ENCODE measurements around the gene SORD. TPM values are rescaled to one million over a fixed set of nuclear protein-coding genes. Genes with fewer than 3 reads are reported as not detected.
"Not testable (repeated sequence)": the region's sequence is repeated elsewhere in the genome, so short reads cannot be mapped to it uniquely, and the experiment has no call there.

SORD gene
- total RNA-seq, 1 experiment from 2014 or later: 39.1 TPM

DNA sequence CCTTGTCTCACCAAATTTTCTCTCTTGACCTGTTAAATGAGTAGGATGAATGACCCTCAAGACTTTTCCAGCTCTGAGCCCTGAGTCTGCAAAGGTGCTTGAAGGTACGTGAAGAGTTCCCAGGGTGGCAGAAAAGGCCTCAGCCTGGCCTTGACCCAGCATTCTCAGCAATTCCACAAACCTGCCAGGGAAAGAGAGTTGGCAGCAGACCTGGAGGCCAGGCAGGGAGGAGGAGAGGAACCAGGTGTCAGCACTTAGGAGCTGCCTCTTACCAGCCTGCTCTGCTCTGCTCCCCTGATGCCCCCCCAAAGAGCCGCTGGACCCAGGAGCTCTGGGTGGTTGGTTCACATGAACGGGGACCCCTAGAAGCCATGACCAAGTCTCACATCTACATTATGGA, 57.6 kb downstream of the SORD start:
- DNase-seq, H3K9me3 ChIP-seq, H3K27me3 ChIP-seq, H3K4me3 ChIP-seq, H3K36me3 ChIP-seq: not testable (repeated sequence)

DNA sequence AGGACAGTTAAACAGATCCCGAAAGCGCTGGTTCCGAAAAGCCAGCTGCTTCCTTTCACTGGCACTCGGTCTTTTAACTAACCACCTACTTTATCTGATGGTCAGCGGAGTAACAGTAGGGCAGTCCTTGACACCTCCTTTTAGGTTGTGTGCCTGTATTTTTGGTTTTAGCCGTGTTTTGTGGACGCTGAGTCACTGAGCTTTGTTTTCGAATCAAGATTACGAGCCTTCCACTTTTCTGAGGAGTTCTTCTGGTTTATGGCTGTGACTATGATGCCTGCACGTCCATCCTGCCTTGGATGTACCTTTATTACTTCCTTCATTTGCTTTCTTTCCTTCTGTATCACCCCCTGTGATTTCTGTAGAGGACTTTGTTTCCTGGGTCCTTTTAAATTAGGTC, 59.4 kb downstream of the SORD start:
- not testable (repeated sequence) for H3K4me3 ChIP-seq, H3K36me3 ChIP-seq, H3K9me3 ChIP-seq, DNase-seq, H3K27me3 ChIP-seq

DNA sequence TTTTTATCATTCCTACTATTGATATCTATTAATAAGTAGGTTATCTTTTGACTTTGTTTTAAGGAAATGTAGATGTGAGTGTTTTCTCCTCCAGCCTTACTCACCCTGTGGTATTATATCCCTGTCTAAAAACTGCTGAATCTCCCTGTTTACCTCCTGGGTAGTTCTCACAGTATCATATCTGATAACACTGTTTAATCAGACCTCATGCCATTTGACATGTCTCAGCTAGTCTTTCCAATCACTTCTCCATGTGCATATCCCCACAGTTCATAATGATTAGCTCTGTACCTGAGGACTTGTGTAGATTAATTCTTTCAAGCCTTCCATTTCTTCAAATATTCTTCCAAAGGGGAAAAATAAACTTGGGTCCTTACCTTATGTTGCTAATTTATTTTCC, 60.2 kb downstream of the SORD start:
- no peak for DNase-seq
- peaks cover 5% of the 10 kb centered on the region; the same call in 1 of the 2 replicates for H3K27me3 ChIP-seq
- no peaks in the 10 kb centered on the region for H3K9me3 ChIP-seq
- H3K4me3 ChIP-seq: no peak overlapping the region
- H3K36me3 ChIP-seq: no peaks in the 10 kb centered on the region

DNA sequence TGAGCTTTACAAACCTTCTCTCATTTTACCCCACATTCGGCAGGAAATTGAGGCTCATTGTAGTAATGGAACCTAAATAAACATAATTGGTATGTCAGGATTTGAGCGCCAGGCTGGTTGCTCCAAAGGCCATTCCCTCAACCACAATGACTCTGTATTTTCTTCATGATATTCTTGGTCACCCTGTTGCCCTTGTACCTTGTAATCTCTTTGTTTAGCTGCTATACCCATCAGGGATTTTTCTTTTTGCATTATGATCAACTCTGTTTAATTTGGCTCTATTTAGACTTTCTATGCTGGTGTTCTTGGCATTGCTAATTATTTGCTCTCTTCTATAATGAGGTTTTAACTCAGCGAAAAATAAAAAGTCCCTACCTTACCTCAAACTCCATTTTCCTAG, 61.2 kb downstream of the SORD start:
- Histone ChIP-seq H3K4me3 (no peak overlapping the region), H3K27me3 (peaks cover 5% of the 10 kb centered on the region; the same call in 1 of the 2 replicates), H3K36me3 (no peaks in the 10 kb centered on the region), H3K9me3 (no peaks in the 10 kb centered on the region)
- no peak for DNase-seq

DNA sequence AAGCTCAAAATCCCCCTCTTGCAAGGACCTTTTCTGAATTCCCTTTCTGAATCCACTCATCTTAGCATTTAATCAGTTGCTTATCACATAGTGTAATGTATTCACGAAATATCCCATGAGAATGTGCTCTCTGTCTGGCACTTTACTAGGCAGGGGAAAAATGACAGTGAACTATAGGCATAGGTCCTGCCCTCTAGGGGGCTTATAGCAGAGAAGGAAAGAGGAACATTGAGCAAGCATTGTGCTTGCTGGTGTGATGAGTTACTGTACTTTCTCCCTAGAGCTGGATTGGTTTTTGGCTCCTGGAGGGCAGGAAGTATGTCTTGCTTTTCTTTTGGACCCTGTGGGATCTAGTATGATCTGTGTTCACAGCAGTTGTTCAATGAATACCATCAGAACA, 64.5 kb downstream of the SORD start:
- Histone ChIP-seq H3K36me3 (no peaks in the 10 kb centered on the region), H3K27me3 (peaks cover 5% of the 10 kb centered on the region; the same call in 1 of the 2 replicates), H3K4me3 (no peak overlapping the region), H3K9me3 (no peaks in the 10 kb centered on the region)
- DNase-seq: no peak

DNA sequence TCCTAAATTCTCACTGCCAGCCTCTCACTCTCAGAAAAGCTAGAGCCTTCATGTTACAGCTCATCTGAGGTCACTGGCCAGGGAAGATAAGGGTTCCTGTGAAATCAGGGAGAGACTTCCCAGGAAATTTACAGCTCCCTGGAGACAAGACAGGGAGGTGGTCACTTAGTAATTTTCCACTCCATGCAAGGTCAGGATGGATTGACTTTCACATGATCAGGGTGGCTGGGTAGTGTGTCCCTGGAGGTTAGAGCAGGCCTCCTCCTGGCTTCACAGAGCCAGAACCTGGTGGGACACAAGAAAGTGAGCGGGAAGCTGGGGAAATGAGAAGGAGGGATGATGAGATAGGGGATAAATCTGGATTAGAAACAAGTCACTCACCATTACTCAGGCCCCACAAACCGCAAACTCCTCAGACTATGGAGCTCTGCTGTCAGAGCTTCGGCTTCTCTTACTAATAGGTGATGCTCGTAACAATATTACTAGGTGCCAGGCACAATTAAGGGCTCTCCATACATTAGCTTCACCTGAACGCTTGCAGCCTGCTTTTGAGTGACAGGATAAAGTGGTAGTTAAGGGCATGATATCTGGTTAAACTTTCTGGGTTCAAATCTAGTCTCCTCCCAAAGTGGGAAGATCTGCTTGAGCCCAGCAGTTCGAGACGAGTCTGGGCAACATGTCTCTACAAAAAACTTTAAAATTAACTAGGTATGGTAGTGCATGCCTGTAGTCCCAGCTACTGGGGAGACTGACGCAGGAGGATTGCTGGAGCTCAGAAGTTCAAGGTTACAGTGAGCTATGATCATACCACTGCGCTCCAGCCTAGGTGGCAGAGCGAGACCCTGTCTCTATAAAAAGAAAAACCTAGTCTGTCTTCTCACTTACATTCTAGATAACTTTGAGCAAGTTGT, 66.1 kb downstream of the SORD start:
- Histone ChIP-seq H3K36me3 (no peaks in the 10 kb centered on the region), H3K9me3 (no peaks in the 10 kb centered on the region), H3K4me3 (no peak overlapping the region), H3K27me3 (peaks cover 5% of the 10 kb centered on the region; the same call in 1 of the 2 replicates)
- no peak for DNase-seq

DNA sequence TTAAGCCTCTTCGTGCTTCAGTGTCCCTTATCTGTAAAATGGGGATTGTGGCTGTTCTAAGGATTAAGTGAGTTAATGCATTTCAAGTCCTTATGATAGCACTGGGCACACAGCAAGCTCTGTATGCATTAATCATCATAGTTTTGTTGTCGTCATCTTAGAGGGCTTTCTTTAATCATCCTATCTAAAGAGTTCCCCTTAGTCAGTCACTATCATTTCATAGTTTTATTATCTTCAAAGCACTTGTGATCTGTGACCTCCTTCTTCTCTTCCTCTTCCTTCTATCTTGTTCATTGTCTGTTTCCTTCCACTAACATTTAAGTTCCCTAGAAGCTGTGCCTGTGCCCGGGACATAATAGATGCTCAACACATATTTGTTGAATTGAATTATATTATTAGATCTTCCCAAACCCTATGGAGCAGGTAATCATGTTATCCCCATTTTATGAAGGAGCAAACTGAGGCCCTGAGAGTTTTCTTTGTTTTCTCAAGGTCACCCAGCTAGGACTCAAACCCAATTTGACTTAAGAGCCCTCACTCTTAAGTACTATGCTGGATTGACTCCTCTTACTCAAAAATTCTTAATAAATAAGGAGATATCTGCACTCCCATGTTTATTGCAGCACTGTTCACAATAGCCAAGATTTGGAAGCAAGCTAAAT, 66.8 kb downstream of the SORD start:
- H3K36me3 ChIP-seq: no peaks in the 10 kb centered on the region
- peaks cover 5% of the 10 kb centered on the region; the same call in 1 of the 2 replicates for H3K27me3 ChIP-seq
- no peak for DNase-seq
- H3K9me3 ChIP-seq: no peaks in the 10 kb centered on the region
- H3K4me3 ChIP-seq: no peak overlapping the region

DNA sequence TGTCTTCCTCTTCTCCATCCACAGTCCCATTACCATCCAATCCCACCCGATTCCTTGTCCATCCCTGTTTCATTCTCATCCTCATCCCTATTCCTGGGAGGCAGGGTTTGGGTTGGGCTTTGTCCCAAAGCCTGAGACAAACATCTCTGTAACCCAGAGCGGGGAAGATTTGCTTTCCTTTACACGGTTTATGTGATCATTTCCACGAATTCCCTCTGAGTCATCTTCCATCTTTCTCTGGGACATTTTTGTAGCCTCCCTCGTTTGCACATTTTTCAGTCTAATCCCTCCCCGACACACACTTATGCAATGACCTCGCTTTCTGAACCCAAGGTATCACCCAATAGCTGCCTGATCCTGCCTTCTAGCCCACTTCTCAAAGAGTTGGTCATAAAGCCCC, 68.2 kb downstream of the SORD start:
- peak; percentile 13 for DNase-seq
- no peak overlapping the region for H3K4me3 ChIP-seq
- no peaks in the 10 kb centered on the region for H3K9me3 ChIP-seq
- H3K36me3 ChIP-seq: no peaks in the 10 kb centered on the region
- H3K27me3 ChIP-seq: peaks cover 5% of the 10 kb centered on the region; the same call in 1 of the 2 replicates

DNA sequence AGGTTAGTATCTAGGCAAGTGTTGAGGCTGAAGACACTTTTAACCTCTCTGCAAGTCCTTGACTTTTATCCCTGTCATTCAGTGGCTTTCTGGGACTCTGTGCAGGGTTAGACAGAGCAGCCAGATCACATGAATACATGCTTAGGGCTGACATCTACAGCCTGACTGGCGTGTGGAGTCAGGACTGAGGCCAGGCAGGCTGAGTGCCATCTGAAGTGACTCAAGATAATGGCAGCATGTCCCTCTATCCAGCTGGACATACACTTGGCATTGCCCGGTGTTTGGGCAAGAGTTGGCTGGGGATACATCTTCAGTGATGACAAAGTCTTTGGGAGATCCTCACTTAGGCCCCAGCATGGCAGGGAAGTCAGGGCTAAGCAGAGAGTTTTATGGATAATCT, 68.6 kb downstream of the SORD start:
- Histone ChIP-seq H3K4me3 (no peak overlapping the region), H3K36me3 (no peaks in the 10 kb centered on the region), H3K27me3 (peaks cover 5% of the 10 kb centered on the region; the same call in 1 of the 2 replicates), H3K9me3 (no peaks in the 10 kb centered on the region)
- DNase-seq: peak; percentile 80

DNA sequence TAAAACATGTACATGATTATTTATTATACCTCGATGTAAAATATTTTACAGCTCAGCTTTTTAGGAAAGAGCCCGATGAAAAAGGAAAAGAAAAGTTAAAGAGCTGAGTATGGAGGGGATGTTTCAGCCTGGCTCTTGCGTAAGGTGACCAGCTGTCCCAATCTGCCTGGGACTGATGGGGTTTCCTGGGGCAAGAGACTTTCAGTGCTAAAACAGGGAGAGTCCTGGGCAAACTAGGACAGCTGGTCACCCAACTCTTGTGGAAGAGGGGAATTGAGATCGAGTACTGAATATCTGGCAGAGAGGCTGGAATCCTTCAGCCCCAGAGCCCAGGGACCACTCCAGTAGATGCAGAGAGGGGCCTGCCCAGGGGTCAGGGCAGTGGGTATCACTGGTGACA, 70.0 kb downstream of the SORD start:
- H3K4me3 ChIP-seq: no peak overlapping the region
- no peaks in the 10 kb centered on the region for H3K9me3 ChIP-seq
- H3K36me3 ChIP-seq: no peaks in the 10 kb centered on the region
- no peaks in the 10 kb centered on the region for H3K27me3 ChIP-seq
- DNase-seq: no peak

DNA sequence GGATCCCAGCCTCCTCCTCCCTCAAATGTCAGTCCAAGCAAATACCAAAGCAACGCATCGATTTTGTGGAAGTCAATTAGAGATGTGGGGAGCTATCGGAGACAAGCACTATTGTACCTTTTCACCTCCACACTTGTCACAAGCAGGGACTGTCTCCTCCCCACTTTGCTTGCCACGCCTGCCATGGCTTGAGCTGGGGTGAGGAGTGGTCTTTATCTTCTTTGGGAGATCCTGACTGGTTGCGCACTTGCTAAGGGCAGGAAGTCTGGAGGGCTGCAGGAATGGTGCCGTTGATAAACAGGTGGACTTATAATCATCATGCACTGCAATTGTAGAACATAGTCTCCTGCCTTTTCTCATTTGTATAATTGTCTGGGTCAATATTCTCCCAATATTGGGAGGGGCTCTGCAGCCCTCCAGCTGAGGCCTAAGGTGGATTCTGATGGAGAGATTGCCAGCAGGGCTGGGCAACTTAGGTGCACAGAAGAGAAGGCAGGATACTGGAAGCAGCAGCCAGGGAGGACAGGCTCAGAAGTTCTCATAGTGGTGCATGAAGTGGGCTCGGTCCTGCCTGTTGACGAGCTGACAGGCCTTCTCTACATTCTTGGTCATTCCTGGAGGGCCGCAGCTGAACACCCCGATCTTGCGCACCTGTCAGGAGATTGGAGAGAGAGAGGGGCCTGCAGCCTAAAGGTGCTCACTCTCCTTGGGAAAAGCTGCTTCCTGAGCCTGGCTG, 70.8 kb downstream of the SORD start:
- H3K4me3 ChIP-seq: no peak overlapping the region
- no peaks in the 10 kb centered on the region for H3K27me3 ChIP-seq
- DNase-seq: no peak
- H3K36me3 ChIP-seq: no peaks in the 10 kb centered on the region
- no peaks in the 10 kb centered on the region for H3K9me3 ChIP-seq

DNA sequence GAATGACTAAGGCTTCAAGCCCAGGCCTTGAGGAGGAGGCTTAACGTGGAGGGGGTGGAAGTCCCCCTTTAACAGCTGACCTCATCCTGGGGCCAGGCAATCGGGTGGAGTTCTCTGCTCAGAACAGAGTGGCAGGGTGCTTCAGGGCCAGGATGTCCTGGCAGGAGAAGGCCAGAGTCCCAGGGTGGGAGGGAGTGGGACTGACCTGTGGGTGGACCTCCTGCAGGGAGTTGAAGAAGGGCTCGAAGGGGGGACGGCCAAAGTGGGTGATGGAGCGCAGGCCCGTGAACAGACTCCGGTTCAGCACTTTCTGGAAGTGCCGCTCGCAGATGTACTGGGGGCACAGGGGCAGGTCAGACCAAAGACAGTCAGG, 71.3 kb downstream of the SORD start:
- Histone ChIP-seq H3K4me3 (no peak overlapping the region), H3K36me3 (no peaks in the 10 kb centered on the region), H3K27me3 (no peaks in the 10 kb centered on the region), H3K9me3 (no peaks in the 10 kb centered on the region)
- no peak for DNase-seq

DNA sequence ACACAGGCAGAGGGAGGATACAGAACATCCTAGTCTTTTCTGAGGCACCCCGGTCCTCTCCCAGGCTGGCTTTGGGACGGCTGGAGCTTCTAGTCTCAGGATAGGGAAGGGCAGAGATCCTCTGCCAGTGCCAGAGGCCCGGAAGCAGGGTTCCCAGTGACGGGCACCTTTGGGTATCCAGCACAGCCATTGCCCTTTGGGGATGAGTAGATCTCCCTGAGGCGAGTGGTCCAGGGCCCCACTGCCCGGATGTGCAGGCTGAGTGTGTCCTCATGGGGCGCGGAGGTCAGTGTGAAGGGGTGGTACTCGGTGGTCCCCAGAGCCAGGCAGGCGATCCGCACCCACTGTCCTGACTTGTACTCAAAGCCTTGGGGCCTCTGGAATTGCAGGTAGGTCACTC, 72.7 kb downstream of the SORD start:
- Histone ChIP-seq H3K9me3 (no peaks in the 10 kb centered on the region), H3K4me3 (no peak overlapping the region), H3K36me3 (no peaks in the 10 kb centered on the region), H3K27me3 (no peaks in the 10 kb centered on the region)
- DNase-seq: no peak

DNA sequence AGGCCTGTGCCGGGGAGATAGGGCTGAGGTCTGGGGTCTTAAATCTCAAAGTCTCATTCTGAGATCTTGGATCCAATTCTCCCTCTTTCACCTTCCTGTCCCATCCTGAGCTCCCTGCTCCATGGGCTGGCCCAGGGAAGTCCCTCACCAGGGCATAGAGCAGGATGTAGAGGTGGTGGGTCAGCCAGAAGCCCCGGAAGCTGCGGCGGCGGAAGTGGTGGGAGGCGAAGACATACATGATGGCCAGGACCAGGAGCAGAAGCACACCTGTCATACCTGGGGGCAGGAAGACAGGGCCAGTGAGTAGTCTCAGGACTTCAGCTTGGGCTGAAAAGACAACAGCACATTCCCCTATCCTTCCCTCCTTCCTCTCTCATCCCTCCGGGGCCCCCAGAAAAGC, 74.5 kb downstream of the SORD start:
- Histone ChIP-seq H3K27me3 (no peaks in the 10 kb centered on the region), H3K4me3 (no peak overlapping the region), H3K9me3 (no peaks in the 10 kb centered on the region), H3K36me3 (no peaks in the 10 kb centered on the region)
- no peak for DNase-seq

DNA sequence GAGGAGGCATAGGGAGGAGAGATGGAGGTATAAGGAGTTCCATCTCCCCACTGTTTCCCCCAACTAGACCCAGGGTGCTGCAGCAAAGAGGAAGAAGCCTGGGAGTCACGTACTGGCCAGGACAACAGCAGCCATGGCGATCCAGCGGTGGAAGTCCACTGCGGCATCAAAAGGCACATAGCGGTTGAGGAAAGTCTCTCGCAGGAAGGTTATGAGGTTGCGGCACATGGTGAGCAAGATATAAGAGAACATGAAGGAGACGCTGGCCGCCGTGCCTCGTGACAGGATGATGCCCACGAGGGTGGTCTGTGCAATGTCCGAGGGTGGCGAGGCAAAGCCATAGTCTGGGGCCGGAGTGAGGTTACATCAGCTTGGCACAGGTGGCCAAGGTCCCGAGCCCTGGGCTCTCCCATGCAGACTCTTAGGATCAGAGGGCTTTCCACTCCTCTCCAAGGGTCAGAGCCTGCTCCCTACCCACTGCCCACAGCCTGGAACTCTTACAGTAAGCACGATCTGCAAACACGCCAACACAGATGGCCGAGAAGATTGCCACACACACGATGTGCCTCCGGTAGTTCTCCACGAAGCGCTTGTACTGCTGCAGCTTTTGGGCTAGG, 76.7 kb downstream of the SORD start:
- no peak overlapping the region for H3K4me3 ChIP-seq
- no peaks in the 10 kb centered on the region for H3K27me3 ChIP-seq
- no peaks in the 10 kb centered on the region for H3K36me3 ChIP-seq
- DNase-seq: no peak
- no peaks in the 10 kb centered on the region for H3K9me3 ChIP-seq

DNA sequence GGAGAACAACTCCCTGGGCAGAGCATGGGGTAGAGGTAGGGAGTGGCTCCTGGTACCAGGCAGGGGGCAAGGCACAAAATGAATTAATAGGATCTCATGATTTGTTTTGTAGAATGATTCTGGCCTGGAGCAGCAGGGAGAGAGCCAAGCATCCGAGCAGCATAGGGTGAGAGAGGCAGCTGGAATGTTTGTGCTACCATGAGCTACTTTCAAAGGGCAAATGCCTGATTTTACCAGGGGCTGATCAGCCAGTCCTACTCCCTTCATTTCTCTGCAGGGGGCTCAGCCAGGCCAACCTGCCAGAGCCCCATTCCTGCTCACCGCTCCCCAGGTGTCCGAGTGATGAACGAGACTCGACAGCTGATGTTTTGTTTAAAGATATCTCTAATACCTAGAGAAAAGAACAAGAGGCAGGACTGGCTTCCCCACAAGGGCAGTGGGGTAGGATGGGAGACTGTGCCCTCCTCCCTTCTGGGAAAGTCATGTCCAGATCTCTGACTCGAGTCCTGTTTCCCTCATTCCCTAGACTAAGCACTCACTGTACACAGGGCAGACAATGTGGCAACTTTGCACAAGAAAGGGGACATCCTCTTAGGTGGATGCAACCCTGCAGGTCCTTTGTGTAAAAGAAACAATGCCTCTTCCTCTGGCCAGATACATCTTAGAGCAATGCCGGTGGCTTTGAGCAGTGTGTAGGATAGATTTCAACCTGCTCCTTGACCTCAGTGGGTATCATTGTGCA, 78.1 kb downstream of the SORD start:
- H3K36me3 ChIP-seq: no peaks in the 10 kb centered on the region
- no peaks in the 10 kb centered on the region for H3K27me3 ChIP-seq
- no peaks in the 10 kb centered on the region for H3K9me3 ChIP-seq
- H3K4me3 ChIP-seq: no peak overlapping the region
- DNase-seq: no peak
